Activated T-cell treated with anti-CD3 and anti-CD28 coated beads, Interleukin-2, amount 50 U/mL, for 24 hours (primary cell): ENCODE results near the gene SMG1.
"Not testable (repeated sequence)": the region's sequence is repeated elsewhere in the genome, so short reads cannot be mapped to it uniquely, and the experiment has no call there.

Source experiments
- DNase-seq: peaks from one replicate; pipeline ENCODE4 v3.0.0-alpha.2; 2020
- H3K27ac Mint-ChIP-seq: 2 replicates; pipeline ENCODE4 v1.8.0; 2020; ENCODE audit warnings: mild to moderate bottlenecking, mixed read lengths
- H3K27me3 Mint-ChIP-seq: 2 replicates; pipeline ENCODE4 v1.8.0; 2020; ENCODE audit warnings: mixed read lengths
- H3K36me3 Mint-ChIP-seq: 2 replicates; pipeline ENCODE4 v1.8.0; 2020; ENCODE audit warnings: low read depth, mixed read lengths
- H3K4me1 Mint-ChIP-seq: 2 replicates; pipeline ENCODE4 v1.8.0; 2020; ENCODE audit warnings: low read depth, mixed read lengths
- H3K4me3 Mint-ChIP-seq: 2 replicates; pipeline ENCODE4 v1.8.0; 2020; ENCODE audit warnings: mild to moderate bottlenecking, moderate library complexity, mixed read lengths
- H3K9me3 Mint-ChIP-seq: 2 replicates; pipeline ENCODE4 v1.8.0; 2020; ENCODE audit warnings: mixed read lengths

SMG1 gene

DNA sequence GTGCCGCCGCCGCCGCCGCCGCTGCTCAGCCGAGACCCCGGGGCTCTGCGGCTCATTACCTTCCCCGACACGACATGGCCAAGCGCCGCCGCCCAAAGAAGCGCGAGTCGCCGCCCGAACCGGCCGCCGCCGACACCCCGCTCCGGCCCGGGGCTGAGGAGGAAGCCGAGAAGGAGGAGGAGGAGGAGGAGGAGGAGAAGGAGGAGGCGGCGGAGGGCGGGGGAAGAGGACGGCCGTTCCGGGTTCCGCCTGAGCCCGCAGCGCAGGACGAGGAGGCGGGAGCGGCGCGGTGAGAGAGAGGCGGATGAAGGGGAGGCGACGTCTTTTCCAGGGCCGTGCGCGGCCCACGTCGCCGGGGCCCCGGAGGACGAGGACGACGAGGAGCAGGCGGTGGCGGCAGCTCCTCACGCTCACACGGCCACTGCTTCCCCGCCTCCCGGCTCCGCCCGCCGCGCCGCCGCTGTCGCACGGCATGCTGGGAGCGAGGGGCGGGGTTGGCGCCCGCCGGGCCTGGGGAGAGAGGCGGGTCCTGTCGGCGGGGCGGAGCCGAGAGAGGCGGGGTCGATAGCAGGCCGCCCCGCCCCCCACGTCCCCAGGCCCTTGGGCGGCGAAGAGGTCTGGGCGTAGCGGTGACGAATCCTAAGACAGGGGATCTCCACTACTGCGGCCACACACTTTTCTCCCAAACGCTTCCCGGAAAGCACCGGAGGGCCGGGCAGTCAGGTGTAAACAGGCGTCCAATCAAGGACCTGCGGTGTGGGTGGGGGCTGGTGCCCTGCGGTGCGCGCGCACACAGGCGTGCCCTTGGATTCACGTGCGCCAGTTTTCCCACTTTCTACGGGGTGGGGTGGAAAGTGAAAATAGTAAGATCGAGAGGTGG lies at the start of gene SMG1:
SMG1 (minus strand) TSS at position 423 of the 880 bp plus-strand sequence; CDS start at position 56, 367 bp downstream.
- Mint-ChIP-seq H3K4me1 (peaks cover 32% of the 10 kb centered on the region), H3K36me3 (peaks cover 24% of the 10 kb centered on the region), H3K27ac (peak within 1 kb of the TSS; percentile 98), H3K4me3 (peak within 1 kb of the TSS; percentile 95)
- H3K27me3 Mint-ChIP-seq, H3K9me3 Mint-ChIP-seq: not testable (repeated sequence)
- DNase-seq: peak; percentile 96

DNA sequence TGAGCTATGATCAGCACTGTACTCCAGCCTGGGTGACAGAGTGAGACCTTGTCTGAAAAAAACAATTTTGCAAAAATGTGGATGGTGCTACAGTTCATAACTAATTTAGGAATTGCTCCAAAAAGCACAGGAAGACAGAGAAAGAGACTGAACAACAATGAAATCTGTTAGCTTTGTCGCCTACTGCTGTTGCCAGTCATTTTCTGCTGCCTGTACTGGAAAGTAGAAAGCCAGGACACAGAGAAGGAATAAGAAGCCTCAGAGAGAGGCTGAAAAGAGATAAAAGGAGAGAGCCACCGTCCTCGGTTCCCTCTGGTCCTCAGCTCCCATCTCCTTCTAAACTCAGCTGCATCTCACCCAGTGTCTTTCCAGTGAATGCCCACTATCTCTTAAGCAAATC lies 48.9 kb upstream of the SMG1 start:
- Mint-ChIP-seq H3K4me3 (no peak overlapping the region), H3K27ac (no peak overlapping the region), H3K4me1 (no peaks in the 10 kb centered on the region), H3K9me3 (no peaks in the 10 kb centered on the region), H3K27me3 (peaks cover 24% of the 10 kb centered on the region), H3K36me3 (no peaks in the 10 kb centered on the region)
- no peak for DNase-seq

DNA sequence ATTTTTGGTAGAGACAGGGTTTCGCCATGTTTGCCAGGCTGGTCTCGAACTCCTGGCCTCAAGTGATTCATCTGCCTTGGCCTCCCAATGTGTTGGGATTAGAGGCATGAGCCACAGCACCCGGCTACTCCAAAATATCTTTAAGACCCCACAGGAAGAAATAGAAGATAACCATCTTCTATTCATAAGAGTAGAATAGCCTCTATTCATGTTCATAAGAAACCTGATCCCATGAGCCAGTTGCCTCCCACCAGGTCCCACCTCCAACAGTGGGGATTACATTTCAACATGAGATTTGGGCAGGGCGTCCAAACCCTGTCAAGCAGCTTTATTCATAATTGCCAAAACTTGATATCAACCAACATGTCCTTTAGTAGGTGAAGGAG lies 43.6 kb upstream of the SMG1 start:
- no peak for DNase-seq
- peaks cover 6% of the 10 kb centered on the region for H3K4me1 Mint-ChIP-seq
- no peaks in the 10 kb centered on the region for H3K9me3 Mint-ChIP-seq
- H3K4me3 Mint-ChIP-seq: no peak overlapping the region
- H3K27ac Mint-ChIP-seq: no peak overlapping the region
- H3K27me3 Mint-ChIP-seq: no peaks in the 10 kb centered on the region
- H3K36me3 Mint-ChIP-seq: no peaks in the 10 kb centered on the region

DNA sequence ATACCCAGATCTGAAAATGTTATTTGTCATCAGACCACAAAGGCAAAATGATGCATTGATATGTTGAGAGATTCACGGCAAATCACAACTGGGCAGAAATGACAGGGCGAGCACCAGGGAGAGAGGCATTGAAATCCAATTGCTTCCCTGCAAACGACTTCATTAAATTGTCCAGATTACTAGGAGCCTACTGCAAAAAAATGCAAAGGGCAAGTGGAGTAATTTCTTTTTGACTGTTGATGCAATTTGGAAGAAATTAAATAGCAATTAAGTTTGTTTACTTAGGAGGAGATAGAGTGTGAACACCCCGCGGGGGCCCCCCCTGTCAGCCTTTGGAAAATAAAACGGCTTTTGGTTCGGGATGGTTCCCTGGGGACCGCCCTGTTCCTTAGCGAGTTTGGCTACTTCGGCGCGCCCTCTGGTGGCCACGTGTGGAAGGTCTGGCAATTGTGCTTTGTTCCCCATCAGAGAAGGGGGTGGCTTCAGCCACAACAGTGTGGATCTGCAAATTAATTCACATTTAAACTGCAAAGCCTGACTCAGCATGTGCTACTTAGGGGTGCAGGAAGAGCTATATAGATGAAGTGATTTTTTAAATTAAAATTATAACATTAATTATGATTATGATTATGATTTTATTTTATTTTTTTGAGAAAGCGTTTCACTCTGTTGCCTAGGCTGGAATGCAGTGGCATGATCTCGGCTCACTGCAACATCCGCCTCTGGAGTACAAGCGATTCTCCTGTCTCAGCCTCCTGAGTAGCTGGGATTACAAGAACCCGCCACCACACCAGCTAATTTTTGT lies 43.0 kb upstream of the SMG1 start:
- no peaks in the 10 kb centered on the region for H3K36me3 Mint-ChIP-seq
- peaks cover 6% of the 10 kb centered on the region for H3K4me1 Mint-ChIP-seq
- no peaks in the 10 kb centered on the region for H3K9me3 Mint-ChIP-seq
- H3K4me3 Mint-ChIP-seq: no peak overlapping the region
- peak; percentile 87 for DNase-seq
- H3K27ac Mint-ChIP-seq: no peak overlapping the region
- no peaks in the 10 kb centered on the region for H3K27me3 Mint-ChIP-seq

DNA sequence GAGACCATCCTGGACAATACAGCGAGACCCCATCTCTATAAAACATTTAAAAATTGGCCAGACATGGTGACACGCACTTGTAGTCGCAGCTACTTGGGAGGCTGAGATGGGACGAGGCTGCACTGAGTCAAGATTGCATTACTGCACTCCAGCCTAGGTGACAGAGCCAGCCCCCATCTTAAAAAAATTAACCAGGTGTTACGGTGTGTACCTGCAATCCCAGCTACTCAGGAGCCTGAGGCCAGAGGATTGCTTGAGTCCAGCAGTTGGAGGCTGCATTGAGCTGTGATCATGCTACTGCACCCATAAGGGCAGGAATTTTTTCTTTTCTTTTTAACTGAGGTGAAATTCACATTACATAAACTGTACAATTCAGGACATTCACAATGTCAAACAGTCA lies 40.6 kb upstream of the SMG1 start:
- Mint-ChIP-seq H3K36me3 (no peaks in the 10 kb centered on the region), H3K27ac (no peak overlapping the region)

DNA sequence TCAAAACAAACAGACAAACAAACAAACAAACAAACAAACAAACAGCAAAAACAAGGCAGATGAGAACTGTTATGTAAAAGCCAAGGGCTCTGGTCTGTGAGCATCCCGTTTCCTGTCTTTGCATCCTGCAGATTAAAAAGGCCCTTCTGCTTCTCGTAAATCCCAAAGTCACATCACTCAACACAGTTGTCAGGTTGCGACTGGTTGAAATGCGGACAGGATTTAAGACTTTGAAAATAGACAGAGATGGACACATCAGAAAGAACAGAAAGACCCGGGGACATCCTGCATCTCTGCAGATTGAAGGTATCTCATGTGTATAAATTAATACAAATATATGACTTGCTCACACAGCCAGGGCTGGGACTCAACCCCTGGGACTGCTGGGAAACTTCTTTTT lies 39.3 kb upstream of the SMG1 start:
- H3K27me3 Mint-ChIP-seq: no peaks in the 10 kb centered on the region
- no peak overlapping the region for H3K4me3 Mint-ChIP-seq
- H3K9me3 Mint-ChIP-seq: no peaks in the 10 kb centered on the region
- peaks cover 6% of the 10 kb centered on the region for H3K4me1 Mint-ChIP-seq
- no peak for DNase-seq
- no peak overlapping the region for H3K27ac Mint-ChIP-seq
- no peaks in the 10 kb centered on the region for H3K36me3 Mint-ChIP-seq

More for the DNA sequence above, 40.6 kb upstream of the SMG1 start:
- DNase-seq: no peak
- peaks cover 6% of the 10 kb centered on the region for H3K4me1 Mint-ChIP-seq
- no peaks in the 10 kb centered on the region for H3K9me3 Mint-ChIP-seq
- no peak overlapping the region for H3K4me3 Mint-ChIP-seq
- H3K27me3 Mint-ChIP-seq: no peaks in the 10 kb centered on the region

DNA sequence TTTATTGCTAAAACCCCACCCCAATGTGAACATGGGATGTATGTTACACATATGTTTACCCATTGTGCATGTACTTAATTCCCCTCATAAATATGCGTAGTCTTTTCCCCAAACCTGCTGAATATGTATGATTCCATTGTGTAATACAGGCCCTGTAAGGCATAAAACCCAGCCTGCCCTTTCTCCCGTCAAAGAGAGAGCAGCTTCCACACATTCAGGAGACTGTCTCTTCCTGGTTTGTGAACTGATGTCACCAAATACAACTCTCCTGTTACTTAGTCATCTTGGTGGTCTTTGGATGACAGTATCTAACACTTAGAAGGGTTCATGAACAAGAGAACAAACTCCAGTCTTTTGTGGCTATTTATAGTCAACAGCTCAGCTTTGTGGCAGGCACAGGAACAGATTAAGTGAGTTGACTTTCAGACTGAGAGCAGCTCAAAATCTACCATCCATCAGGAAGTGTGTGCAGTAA lies 32.9 kb upstream of the SMG1 start:
- no peaks in the 10 kb centered on the region for H3K36me3 Mint-ChIP-seq
- DNase-seq: no peak
- H3K9me3 Mint-ChIP-seq: no peaks in the 10 kb centered on the region
- H3K4me1 Mint-ChIP-seq: peaks cover 10% of the 10 kb centered on the region
- H3K4me3 Mint-ChIP-seq: no peak overlapping the region
- no peak overlapping the region for H3K27ac Mint-ChIP-seq
- no peaks in the 10 kb centered on the region for H3K27me3 Mint-ChIP-seq

DNA sequence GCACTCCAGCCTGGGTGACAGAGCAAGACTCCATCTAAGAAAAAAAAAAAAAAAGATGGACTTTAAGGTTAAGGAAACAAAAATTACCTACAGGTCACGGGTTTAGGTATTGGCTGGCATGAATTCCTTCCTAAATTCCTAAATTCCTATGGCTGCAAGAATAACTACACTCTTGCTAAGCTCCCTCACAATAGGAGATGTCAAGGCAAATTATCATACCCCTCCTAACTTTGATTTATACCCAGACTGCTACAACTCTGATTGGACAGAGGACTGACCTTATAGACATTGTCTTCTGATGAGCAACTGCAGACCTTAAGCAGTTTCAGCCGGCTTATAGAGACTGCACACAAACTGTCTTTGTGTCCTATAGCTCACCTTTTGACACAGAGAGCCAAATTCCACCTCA lies 32.4 kb upstream of the SMG1 start:
- Mint-ChIP-seq H3K9me3 (no peaks in the 10 kb centered on the region), H3K4me1 (peaks cover 10% of the 10 kb centered on the region), H3K36me3 (no peaks in the 10 kb centered on the region), H3K27me3 (no peaks in the 10 kb centered on the region), H3K4me3 (no peak overlapping the region), H3K27ac (no peak overlapping the region)
- no peak for DNase-seq

DNA sequence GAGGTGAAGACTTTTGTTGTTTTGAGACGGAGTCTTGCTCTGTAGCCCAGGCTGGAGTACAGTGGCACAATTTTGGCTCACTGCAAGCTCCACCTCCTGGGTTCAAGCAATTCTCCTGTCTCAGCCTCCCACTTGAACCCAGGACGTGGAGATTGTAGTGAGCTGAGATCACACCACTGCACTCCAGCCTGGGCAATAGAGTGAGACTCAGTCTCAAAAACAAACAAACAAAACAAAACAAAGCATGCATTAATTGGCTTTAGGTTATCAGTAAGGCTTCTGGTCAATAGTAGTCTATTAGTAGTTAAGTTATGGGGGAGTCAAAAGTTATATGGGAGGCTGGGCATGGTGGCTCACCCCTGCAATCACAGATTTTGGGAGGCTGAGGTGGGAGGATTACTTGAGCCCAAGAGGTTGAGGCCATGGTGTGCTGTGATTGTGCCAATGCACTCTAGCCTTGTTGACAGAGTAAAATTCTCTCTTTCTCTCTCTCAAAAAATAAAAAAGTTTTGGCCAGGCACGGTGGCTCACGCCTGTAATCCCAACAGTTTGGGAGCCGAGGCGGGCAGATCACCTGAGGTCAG lies 30.5 kb upstream of the SMG1 start:
- peak overlapping the region; percentile 67 for H3K4me3 Mint-ChIP-seq
- peak overlapping the region; percentile 72 for H3K27ac Mint-ChIP-seq
- peaks cover 10% of the 10 kb centered on the region for H3K4me1 Mint-ChIP-seq
- not testable (repeated sequence) for H3K36me3 Mint-ChIP-seq, H3K9me3 Mint-ChIP-seq, DNase-seq, H3K27me3 Mint-ChIP-seq

DNA sequence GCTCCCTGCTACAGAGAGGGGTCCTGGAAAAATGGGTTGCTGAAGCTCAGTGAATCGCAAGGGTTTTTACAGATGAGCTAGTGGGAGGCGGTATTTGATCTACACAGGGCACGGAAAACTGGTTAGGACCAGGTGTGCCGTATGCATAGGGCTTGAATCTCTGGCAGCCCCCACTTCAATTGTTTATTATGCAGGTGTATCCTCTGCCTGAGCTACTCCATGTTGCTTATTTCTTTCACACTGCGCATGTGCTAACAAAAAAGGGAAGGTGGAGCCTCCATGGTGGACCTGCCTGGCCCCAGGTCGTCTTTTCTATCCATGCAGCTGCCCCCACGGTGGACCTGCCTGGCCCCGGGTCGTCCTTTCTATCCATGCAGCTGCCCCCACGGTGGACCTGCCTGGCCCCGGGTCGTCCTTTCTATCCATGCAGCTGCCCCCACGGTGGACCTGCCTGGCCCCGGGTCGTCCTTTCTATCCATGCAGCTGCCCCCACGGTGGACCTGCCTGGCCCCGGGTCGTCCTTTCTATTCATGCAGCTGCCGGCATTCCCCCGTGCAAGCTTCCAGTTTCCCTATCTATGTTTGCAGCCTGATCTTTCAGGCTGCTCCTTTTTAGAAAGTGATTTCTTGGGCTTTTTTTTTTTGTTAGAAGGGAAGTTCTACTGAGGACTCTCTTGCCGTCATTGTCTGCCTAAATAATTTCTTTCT lies 29.8 kb upstream of the SMG1 start:
- H3K9me3 Mint-ChIP-seq: not testable (repeated sequence)
- H3K27ac Mint-ChIP-seq: peak overlapping the region; percentile 72
- peak; percentile 58 for DNase-seq

DNA sequence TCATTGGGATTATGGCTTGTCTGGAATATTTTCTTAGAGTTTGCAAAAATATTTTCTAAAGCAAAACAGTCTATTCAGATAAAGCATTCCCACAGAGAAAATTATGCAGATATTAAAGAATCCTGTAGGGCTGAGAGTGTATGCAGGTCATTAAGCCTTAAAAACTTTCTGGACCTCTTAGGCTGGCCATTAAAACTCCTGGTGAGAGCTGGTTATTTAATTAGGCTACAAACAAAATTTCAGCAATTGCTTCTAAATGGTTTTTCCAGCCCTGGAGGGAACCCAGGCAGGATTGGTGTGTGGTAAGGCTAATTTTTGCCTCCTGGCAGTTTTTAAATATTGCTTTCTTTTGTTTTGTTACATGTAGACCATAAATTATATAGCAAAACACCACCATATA lies 27.3 kb upstream of the SMG1 start:
- H3K36me3 Mint-ChIP-seq: no peaks in the 10 kb centered on the region
- peaks cover 16% of the 10 kb centered on the region for H3K4me1 Mint-ChIP-seq

More for the DNA sequence above, 29.8 kb upstream of the SMG1 start:
- not testable (repeated sequence) for H3K36me3 Mint-ChIP-seq, H3K27me3 Mint-ChIP-seq
- H3K4me3 Mint-ChIP-seq: peak overlapping the region; percentile 67
- peaks cover 12% of the 10 kb centered on the region for H3K4me1 Mint-ChIP-seq

DNA sequence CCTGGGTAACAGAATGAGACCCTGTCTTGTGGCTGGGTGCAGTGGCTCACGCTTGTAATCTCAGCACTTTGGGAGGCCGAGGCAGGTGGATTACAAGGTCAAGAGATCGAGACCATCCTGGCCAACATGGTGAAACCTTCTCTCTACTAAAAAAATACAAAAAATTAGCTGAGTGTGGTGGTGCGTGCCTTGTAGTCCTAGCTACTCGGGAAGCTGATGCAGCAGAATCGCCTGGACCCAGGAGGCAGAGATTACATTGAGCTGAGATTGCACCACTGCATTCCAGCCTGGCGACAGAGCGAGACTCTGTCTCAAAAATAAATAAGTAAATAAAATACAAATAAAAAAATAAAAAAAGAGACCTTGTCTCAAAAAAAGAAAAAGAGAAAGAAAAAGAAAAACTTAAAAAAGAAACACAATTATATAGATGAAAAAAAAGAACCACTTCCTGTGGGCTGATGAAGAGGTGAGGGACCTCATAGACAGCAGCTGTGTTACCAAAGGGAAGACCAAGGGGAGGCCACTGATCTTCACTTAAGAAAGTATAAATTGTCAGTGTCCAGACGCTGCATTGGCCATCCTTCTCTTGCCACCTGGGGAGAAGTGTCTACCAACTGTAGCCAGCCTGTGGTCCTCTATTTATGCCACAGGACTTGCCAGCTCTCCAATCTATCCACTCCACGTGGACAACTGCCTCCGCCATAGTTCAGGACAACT lies 24.4 kb upstream of the SMG1 start:
- Mint-ChIP-seq H3K27me3 (no peaks in the 10 kb centered on the region), H3K9me3 (no peaks in the 10 kb centered on the region), H3K4me3 (no peak overlapping the region), H3K4me1 (peaks cover 18% of the 10 kb centered on the region), H3K27ac (no peak overlapping the region), H3K36me3 (no peaks in the 10 kb centered on the region)
- no peak for DNase-seq

More for the DNA sequence above, 27.3 kb upstream of the SMG1 start:
- Mint-ChIP-seq H3K27ac (no peak overlapping the region), H3K9me3 (no peaks in the 10 kb centered on the region), H3K27me3 (no peaks in the 10 kb centered on the region), H3K4me3 (no peak overlapping the region)
- DNase-seq: no peak

DNA sequence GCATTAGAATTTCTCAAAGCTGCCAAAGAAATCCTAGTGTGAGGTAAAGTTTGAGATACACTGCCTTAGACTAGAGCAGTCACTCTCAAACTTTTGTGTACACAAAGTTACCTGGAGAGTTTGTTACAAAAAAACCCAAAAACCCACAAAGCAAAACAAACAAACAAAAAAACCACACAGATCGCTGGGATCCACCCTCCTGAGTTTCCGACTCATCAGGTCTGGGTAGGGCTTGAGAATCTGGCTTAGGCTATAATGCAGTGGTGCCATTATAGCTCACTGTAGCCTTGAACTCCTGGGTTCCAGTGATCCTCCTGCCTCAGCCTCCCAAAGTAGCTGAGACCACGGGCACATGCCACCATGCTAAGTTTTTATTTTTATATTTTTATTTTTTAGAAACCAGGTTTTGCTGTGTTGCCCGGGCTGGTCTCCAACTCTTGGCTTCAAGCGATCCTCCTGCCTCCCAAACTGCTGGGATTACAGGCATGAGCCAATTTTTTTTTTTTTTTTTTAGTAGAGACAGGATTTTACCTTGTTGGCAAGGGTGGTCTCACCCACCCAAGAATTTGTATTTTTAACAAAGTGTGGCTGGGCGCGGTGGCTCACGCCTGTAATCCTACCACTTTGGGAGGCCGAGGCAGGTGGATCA lies 22.3 kb upstream of the SMG1 start:
- Mint-ChIP-seq H3K27ac (no peak overlapping the region), H3K4me3 (no peak overlapping the region)

More for the DNA sequence above, 22.3 kb upstream of the SMG1 start:
- H3K4me1 Mint-ChIP-seq: peaks cover 20% of the 10 kb centered on the region
- no peak for DNase-seq
- H3K27me3 Mint-ChIP-seq: no peaks in the 10 kb centered on the region
- no peaks in the 10 kb centered on the region for H3K36me3 Mint-ChIP-seq
- no peaks in the 10 kb centered on the region for H3K9me3 Mint-ChIP-seq
